CD4-positive, alpha-beta T cell treated with Interleukin-12 subunit alpha and Interleukin-12 subunit beta, for 1 hour (primary cell): ENCODE data around the gene RHPN2.
"Not testable (repeated sequence)": the region's sequence is repeated elsewhere in the genome, so short reads cannot be mapped to it uniquely, and the experiment has no call there.

Experiments
- DNase-seq: peaks from one replicate; pipeline ENCODE4 v3.0.0-alpha.2; 2020

Gene RHPN2

DNA sequence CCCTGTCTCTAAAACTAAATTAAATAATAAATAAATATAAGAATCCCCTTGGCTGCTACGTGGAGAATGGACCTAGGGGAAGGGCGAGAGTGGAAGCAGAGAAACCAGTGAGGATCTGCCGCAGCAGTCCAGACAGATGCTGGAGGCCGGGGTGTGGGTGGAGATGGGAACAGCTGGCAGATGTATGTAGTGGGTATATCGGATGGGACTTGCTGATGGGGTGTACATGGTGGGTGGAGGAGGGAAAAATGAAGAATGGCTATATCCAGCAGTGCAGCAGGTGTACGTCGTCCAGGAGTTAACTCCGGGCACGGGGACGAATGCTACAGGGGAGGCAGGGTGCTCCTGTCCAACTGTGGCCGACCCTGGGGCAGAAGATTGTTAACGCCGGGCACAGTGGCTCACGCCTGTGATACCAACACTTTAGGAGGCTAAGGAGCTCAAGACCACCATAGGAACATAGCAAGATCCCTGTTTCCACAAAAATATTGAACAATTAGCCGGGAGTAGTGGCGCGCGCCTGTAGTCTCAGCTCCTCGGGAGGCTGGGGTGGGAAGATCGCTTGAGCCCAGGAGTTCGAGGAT lies 93.6 kb downstream of the RHPN2 start:
- DNase-seq = no peak

GRCh38 chr19:32969549-32969948 lies 95.1 kb downstream of the RHPN2 start:
- DNase-seq = no peak

DNA sequence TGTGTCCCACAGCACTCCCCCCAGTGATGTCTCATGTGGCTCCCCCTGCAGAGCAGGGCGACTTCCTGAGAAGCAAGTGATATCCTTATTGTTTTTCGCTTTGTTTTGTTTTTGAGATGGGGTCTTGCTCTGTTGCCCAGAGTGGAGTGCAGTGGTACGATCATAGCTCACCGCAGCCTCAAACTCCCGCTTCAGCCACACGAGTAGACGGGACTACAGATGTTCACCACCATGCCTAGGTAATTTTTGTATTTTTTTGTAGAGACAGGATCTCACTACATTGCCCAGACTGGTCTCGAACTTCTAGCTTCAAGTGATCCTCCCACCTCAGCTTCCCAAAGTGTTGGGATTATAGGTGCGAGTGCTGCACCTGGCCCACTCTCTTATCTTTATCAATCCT lies 97.9 kb downstream of the RHPN2 start:
- no peak for DNase-seq

DNA sequence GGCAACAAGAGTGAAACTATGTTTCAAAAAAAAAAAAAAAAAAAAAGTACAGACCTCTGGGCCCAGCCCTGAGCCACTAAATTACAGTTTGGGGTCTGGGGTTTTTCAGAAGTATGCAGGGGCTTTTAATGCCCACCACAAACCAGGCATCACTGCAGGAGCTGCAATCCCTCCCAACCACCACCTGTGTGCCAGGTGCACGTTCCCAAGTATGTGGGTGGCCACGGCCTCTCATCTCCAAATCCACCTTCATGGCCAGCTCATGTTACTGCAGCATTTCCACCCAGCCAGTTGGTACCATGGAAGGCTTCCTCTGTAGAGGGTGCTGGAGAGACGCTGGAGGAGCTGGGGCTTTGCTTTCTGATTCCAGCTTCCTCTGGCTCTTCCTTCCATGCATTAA lies 119.4 kb downstream of the RHPN2 start:
- no peak for DNase-seq

GRCh38 chr19:32941273-32941672 lies 123.4 kb downstream of the RHPN2 start:
- DNase-seq = not testable (repeated sequence)

DNA sequence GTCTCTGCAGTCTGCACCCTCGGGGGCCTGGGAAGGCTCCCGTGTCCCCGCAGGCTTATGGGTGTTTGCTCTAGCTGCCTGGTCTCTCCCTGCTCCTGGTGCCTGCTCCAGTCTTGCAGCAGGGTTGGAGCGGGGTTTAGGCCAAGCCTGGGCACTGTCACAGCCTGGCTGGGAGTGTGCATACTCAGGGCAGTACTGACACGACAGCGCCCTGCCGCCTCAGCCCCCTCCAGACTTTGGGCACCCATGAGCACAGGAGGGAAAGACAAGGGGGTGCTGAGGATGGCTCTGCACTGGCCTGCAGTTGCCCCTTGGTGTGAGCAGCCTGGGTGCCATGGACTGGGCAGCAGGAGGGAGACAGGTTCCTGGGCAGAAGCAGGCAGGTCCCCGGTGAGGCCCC lies 128.6 kb downstream of the RHPN2 start:
- DNase-seq = no peak

DNA sequence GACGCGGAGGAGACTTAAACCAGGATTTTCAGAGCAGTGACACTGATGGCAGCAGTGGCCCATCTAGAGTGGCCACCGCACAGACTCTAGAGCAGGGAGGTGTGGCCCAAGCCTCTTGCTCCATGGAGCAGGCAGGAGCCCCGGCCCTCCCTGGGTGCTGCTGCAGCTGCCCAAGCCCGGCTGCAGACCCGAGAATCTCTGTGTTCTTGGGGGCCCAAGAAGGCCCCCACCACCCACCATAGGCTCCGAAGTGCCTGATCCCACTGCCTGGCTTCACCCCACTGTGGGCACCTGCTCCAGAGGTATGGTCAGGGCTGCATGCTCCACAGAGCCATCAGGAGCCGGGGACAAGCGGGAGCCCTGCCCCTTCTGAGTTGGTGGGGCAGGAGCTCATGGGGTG lies 129.1 kb downstream of the RHPN2 start:
- DNase-seq = no peak

GRCh38 chr19:32933571-32933970 lies 131.1 kb downstream of the RHPN2 start:
- no peak for DNase-seq

DNA sequence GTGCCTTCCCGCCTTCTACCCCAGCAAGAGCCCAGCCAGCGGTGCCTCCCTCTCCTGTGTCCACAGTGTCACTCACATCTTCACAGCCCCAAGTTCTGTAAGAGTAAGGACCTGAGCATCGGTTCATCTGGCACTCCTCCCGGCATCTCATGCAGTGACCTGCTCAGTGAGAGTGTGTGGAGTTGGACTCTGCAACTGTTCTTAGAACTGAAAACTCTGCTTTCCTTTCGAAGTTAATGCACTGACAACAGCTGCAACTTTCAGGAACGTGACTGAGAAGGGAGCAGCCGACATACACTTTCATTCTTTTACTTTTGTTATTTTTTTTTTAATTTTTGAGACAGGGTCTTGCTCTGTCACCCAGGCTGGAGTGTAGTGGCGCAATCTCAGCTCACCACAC lies 134.1 kb downstream of the RHPN2 start:
- no peak for DNase-seq

- no peak for DNase-seq
Observed at GRCh38 chr19:32928806-32929205, 135.9 kb downstream of the RHPN2 start.
